HG03342 (cell line): ENCODE results near the gene TMEM59L.

ENCODE experiments used
- ATAC-seq: cut with Tn5 transposase; IDR thresholded peaks from one replicate; pipeline ENCODE4 v1.9.1; 2021; ENCODE audit warnings: mild to moderate bottlenecking, moderate library complexity; ENCODE audit not compliant: unreplicated experiment

Gene TMEM59L

DNA sequence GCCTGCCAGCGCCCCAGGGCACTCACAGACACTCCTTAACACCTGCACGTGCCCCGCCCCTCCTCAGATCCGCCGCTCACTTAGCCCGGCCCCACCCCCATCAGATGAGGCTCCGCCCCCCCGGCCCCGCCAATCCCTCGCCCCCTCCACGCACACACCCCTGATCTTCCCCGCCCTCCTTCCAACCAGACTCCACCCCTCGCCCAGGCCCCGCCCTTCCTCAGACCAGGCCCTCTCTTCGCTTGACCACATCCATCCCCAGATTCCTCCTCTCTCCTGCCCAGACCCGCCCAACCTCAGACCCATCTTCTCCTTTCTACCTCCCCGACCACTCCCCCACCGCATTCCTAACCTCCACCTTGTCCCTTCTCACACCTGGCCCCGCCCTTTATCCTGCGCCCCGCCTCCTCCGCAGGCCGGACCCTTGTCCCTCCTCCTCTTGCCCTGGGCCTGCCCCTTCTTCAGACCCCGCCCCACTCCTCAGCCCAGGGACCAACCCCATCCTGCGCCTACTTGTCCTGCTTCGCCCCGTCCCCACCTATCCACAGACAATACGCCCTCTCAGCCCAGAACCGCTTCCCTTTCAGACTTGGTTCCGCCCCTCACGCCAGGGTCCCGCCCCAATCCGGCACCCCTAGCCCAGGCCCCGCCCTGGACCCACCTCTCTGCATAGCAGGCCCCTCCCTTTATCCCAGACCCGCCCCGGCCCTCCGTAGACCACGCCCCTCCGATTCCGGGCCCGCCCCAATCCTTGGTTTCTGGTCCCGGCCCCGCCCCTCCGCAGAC is 23.7 kb downstream of the TMEM59L start:
- peak; percentile 84 for ATAC-seq

- no peak for ATAC-seq
Observed at GRCh38 chr19:18636969-18637629, 24.4 kb downstream of the TMEM59L start, which contains the start of gene KLHL26. Gene KLHL26 (plus strand): TSS chr19:18637028. CDS start chr19:18637055, 27 bp downstream.

DNA sequence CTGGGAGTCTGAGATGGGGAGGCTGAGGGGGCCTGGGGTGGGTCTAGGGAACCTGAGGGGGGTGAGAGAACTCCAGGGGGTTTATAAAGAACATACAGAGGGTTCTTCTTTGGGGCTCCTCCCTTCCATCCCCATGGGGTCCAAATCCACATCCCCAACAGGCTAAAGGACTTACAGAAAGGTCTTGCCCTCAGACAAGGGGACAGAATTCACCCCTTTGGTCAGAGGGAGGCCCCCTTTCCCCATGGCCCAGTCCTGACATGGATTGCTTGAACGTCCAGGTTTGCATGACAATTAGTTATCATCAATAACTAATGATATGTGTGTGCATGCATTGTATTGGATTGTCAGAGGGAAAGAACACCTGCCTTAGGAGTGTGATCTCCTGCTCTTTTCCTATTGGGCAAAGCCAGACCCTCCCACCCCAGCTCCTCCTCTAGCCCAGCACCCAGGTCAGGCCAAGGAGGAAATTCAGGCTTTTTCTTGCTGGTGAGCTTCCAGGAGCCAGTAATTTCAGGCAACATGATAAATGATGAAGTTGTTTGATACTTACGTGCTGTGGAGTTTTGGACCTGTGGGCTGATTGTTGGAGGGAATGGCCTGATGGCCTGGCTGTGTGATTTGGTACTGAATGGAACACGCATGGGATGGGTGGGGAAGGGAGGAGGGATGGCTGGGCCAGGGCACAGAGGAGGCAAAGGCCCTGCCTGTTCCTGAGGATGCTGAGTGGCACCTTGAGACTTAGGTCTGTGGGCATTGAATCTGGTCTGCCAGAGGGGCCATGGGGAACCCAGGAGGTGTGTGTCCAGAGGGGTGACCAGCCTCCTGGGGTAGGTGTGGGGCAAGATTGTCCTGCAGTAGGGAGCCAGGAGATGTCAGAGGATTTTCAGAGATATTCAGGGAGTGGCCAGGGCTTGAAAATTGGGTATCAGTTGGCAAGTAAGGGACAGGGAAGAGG is 25.3 kb downstream of the TMEM59L start:
- no peak for ATAC-seq

- ATAC-seq, result no peak
Observed at GRCh38 chr19:18639706-18640243, 27.1 kb downstream of the TMEM59L start.

DNA sequence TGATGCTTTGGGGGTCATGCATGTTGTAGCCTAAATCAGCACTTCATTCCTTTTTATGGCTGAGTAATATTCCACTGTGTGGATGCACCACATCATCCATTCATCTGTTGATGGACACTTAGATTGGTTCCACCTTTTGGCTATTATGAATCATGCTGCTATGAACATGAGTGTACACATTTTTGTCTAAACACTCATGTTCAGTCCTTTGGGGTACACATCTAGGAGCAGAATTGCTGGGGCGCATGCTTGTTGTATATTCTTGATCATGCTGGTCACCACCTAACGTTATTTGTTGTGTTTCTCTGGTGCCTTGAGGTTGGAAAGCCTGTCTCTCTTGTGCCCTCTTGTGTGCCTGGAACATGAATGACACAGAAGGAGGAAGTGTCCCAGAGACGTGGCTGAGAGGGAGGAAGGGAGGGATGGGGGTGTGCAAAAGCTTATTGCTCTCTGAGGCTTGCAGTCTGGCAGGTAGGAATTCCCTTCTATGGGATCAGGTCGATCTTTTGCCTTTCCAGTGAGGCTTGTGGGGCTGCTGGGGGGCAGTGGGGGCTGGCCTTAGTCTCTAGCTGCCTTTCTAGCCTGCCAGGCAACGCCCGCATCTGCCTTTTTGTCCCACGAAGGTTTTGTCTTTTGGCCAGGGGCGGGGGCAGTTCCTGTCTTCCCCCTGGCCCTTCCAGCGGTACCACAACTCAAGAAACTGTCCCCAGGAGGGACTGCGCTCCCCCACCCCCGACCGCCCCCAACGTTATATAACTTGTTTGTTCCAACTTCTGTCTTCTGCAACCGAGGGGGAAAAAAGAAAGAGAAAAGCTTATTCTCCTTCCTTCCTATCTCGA is 31.7 kb downstream of the TMEM59L start:
- no peak for ATAC-seq

- ATAC-seq, result no peak
Observed at GRCh38 chr19:18645035-18645511, 32.4 kb downstream of the TMEM59L start.

GRCh38 chr19:18646535-18647370 is 34.1 kb downstream of the TMEM59L start:
- ATAC-seq, result no peak

DNA sequence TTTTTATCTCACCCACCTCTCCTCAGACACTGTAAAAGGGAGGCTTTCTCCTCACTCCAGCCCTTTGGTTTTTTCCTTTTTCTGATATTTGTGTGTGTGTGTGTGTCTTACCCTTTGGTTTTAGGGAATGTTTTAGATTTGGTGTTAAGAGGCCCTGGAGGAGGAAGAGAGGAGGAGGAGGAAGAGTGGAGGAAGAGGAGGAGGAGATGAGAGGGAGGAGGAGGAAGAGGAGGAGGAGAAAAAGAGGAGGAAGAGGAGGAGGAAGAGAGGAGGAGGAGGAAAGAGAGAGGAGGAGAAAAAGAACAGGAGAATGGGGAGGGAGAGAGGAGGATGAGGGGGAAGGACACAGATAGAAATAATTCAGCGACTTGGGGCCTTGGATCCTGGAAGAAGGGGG is 34.7 kb downstream of the TMEM59L start:
- ATAC-seq, result no peak

DNA sequence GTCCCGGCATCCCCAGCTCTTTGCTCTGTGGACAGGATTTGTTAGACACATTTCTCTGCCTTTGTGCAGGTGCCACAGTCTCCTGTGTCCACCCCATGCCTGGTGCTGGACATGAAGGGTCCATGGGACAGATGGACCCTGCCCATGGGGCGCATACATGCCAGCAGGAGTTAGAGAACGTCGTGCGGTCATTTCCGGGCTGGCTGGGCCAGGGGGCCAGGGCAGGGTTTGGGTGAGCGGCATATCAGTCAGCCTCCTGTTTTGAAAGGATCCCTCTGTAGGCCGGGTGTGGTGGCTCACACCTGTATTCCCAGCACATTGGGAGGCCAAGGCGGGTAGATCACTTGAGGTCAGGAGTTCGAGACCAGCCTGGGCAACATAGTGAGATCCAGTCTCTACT is 35.1 kb downstream of the TMEM59L start:
- no peak for ATAC-seq

DNA sequence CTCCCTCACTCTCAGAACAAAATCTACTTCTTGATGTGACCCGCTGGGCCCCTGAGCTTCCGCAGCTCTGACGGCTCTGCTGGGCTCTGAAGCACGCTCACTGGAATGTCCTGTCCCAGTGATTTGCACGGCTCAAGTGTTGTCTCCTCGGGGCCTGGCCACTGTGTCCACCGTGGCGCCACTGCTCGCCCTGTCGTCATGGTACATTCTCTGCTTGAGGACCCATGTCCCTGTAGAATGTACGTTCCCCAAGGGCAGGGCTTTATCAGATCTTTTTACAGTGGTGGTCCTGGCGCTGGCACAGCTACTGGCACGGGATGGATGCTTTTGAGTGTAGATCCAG is 36.3 kb downstream of the TMEM59L start:
- ATAC-seq, result no peak

- ATAC-seq, result no peak
Observed at GRCh38 chr19:18649371-18650020, 36.8 kb downstream of the TMEM59L start.

DNA sequence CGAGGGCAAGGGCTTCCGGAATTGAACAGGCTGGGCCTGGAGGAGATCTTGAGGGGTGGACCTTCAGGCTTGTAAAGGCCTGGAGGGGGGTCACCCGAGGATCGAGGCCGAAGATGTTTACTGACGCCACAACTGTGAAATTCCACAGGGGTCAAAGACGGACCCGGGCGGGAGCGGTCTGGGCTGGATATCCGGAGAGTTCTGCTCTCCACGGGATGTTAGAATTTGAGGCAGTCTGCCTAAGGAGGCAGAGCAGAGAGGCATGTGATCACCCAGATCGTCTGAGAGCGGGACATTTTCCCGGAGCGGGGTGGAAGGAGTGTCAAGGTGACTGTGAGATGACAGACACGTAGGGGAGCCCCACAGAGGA is 37.3 kb downstream of the TMEM59L start:
- ATAC-seq, result no peak

DNA sequence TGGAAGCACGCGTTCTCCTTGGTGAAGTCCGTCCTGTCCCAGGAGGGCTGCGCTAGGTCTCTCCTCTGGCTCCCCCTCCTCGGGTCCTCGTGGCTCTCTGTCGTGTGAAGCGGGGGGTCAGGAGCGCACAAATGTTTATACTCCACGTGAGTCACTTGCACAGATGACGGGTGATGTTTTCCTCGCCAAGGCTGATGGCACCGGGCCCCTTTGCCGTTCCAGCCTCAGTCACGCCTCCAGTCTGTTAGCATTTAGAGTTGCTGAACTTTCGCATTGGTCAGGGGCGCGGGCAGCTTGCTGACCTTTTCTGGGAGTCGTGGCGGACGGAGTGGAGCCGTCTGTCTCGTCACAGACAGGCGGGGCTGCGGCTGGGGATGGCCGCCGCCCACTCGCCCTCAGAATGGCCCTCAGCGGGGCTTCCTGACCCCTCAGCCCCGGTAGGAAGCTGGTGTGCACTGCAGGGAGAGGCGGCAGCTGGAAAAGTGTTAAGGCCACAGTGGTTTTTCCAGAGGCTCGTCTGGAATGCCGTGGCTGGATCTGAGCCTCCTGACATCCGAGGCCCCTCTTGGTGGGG is 37.9 kb downstream of the TMEM59L start:
- no peak for ATAC-seq

DNA sequence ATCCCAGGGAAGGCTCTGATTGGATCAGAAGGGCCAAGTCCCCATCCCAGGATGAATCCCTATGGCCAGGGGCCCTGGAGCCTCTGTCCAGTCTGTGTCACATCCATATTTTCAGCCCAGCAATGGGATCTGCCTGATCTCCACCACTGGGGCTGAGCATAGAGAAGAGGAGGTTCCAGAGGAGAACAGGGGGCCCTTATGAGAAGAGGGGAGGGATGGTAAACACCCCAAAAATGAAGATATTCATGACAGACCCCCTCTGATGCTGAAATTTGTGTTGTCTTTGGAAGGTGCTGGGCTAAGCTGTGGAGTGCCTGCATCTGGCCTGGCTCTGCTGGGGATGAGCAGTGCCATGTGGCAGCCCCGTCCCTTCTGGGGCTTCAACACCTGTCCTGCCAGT is 38.6 kb downstream of the TMEM59L start:
- no peak for ATAC-seq

GRCh38 chr19:18651733-18652132 is 39.1 kb downstream of the TMEM59L start:
- no peak for ATAC-seq

GRCh38 chr19:18653853-18654252 is 41.2 kb downstream of the TMEM59L start:
- ATAC-seq, result no peak

DNA sequence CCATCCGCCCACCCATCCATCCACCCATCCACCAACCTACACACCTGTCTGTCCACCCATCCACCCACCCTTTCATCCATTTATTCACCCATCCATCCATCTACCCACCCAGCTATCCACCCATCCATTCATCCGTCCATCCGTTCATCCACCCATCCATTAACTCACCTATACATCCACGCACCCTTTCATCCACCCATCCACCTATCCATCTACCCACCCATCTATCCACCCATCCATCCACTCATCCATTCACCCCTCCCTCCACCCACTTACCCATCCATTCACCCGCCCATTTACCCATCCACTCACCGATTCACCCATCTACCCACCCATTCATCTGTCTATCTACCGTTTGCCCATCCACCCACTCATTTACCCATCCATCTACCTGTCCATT is 41.8 kb downstream of the TMEM59L start:
- ATAC-seq, result no peak

GRCh38 chr19:18655173-18655844 is 42.6 kb downstream of the TMEM59L start:
- ATAC-seq, result no peak
